CD4-positive, alpha-beta T cell treated with Interleukin-6 for 4 hours (primary cell): ENCODE measurements around the gene TMCO4.
"Not testable (repeated sequence)": the region's sequence is repeated elsewhere in the genome, so short reads cannot be mapped to it uniquely, and the experiment has no call there.

ENCODE experiments used
- DNase-seq: peaks from one replicate; pipeline ENCODE4 v3.0.0-alpha.2; 2020; ENCODE audit warnings: mixed read lengths

The TMCO4 gene

GRCh38 chr1:19651141-19651737, 148.5 kb downstream of the TMCO4 start:
- peak; percentile 65 for DNase-seq

DNA sequence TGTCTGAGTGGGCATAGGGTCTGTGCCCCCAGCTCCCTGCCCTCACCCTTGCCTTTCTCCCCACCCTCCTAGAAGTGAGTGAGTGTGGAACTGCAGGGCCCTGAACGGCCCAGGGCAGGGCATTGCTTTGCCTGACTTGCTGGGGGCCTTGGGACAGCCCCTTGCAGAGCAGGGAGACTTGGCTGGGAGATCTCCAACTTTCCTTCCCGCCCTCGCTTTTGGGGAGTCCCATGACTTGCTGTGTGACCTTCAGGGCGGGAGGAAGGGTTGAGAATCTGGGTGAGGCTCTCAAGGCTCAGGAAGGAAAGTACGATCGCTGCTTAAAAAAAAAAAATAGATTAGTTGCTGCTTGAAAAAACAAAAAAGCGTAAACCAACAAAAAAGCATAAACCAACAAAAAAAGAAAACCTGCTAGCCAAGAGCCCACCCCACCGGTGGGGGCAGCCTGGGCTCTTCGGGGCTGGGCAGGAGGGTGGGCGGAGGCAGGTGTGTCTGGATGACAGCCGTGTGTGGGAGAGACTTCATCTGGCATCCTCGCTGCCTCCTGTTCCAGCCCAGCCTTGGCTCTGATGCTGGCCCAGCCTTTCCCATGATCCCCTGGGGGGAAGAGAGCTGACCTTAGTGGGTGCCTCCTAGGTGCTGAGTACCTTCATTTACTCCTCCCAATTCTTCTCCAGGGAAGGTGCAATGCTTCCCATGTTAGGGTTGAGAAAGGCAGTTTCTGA, 149.1 kb downstream of the TMCO4 start:
- DNase-seq = no peak

- no peak for DNase-seq
Observed at GRCh38 chr1:19648689-19649088, 151.0 kb downstream of the TMCO4 start.

- no peak for DNase-seq
Observed at GRCh38 chr1:19648239-19648638, 151.5 kb downstream of the TMCO4 start.

DNA sequence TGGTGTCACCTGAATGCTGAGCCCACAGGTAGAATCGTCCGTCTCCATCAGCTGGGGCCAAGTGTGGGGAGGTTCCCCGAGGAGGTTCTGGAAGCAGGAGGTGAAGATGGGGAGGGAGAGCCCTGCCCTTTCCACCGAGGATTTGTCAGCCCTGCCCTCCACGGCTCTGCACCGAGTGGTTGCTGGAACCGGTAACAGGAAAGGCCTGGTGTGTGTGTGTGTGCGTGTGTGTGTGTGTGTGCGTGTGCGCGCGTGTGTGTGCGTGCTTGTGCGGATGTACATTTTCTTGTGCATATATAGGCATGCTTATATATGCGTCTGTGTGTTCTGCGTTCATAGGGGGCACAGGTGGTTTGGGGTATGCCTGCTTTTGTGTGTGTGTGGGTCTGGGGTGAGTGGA, 152.1 kb downstream of the TMCO4 start:
- peak; percentile 52 for DNase-seq

GRCh38 chr1:19646377-19647319, 153.1 kb downstream of the TMCO4 start:
- DNase-seq = peak; percentile 21

GRCh38 chr1:19645411-19646251, 154.1 kb downstream of the TMCO4 start:
- DNase-seq = no peak

- DNase-seq = peak; percentile 63
Observed at GRCh38 chr1:19644681-19645410, 154.9 kb downstream of the TMCO4 start.

- no peak for DNase-seq
Observed at GRCh38 chr1:19644395-19644680, 155.4 kb downstream of the TMCO4 start.

GRCh38 chr1:19643602-19644394, 155.9 kb downstream of the TMCO4 start, which contains the start of gene NBL1:
Gene NBL1 (plus strand): TSS chr1:19644311. CDS start chr1:19655031, 10,720 bp downstream.
- peak; percentile 81 for DNase-seq

- no peak for DNase-seq
Observed at GRCh38 chr1:19643121-19643520, 156.6 kb downstream of the TMCO4 start.

GRCh38 chr1:19640363-19641316, 159.1 kb downstream of the TMCO4 start:
- DNase-seq = no peak

DNA sequence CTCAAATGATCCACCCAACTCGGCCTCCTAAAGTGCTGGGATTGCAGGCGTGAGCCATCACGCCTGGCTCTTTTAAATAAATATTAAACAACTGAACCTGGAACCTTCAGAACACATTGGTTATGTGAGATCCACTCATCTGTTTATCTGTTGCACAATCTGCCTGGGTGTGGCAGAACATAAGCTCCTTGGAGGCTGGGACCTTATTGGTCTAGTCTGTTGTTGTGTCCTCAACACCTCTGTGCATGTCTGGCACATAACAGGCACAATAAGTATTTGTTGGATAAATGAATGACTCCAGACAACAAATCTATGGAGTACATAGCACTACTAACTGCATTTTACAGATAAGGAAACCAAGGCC, 159.7 kb downstream of the TMCO4 start:
- no peak for DNase-seq

GRCh38 chr1:19639228-19639627, 160.5 kb downstream of the TMCO4 start:
- DNase-seq = not testable (repeated sequence)

DNA sequence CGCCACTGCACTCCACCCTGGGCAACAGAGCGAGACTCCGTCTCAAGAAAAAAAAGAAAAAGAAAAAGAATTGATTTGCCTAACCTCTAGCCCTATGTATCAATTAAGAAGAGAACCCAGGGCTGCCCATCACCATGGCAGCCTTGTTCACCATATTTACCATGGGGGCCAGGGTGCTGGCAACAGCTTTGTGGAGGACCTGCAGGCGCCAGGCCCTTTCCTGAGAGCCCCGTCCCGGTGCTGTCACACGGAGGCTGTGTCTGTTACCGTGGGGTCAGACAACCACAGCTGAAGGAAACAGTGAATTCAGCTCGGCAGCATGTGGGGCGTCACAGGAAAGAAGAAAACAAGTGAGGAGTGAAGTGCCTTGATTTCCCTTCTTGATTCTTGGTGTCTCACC, 162.1 kb downstream of the TMCO4 start:
- no peak for DNase-seq

GRCh38 chr1:19636749-19637148, 163.0 kb downstream of the TMCO4 start:
- DNase-seq = not testable (repeated sequence)

- no peak for DNase-seq
Observed at GRCh38 chr1:19636065-19636464, 163.7 kb downstream of the TMCO4 start.

DNA sequence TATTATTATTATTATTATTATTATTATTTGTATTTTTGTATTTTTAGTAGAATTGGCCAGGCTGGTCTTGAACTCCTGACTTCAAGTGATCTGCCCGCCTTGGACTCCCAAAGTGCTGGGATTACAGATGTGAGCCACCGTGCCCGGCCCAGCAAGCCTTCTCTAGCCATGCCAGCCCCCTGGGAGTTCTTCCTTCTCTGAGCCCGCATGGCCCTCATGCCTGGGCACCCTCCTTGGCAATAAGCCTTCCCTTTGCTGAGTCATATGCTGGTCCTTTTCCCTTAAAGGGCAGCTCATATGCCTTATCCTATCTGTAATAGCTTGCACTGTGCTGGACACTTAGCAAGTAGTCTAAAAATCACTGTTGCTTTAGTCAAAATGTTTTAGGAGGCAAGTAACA, 164.1 kb downstream of the TMCO4 start:
- DNase-seq = no peak

DNA sequence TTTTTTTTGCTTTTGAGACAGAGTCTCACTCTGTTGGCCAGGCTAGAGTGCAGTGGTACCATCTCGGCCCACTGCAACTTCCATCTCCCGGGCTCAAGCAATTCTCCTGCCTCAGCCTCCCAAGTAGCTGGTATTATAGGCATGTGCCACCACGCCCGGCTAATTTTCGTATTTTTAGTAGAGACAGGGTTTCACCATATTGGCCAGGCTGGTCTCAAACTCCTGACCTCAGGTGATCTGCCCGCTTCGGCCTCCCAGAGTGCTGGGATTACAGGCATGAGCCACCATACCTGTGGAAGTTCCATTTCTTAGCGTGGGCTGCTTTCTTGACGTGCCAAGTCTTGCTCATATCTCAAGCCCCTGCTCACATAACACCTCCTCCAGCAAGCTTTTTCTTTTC, 164.7 kb downstream of the TMCO4 start:
- not testable (repeated sequence) for DNase-seq

GRCh38 chr1:19633106-19633505, 166.6 kb downstream of the TMCO4 start:
- no peak for DNase-seq
